Esophagus squamous epithelium (tissue), 4 donors: ENCODE measurements around the gene ATP1A1.

Experiments
- POLR2A ChIP-seq, 4 donors: fragments of 450-650 bp; IDR thresholded peaks; one replicate each; pipeline ENCODE4 v1.6.1; 2017; ENCODE audit warnings: antibody characterized with exemption in 4 of 4, mild to moderate bottlenecking in 4 of 4, moderate library complexity in 3 of 4
- TF ChIP-seq, protein P1 (sequence below), 6 experiments: fragments of 450-650 bp in 4 of 6; fragments of 200-600 bp in 2 of 6; sonication (generic) in 2 of 6; IDR thresholded peaks; one replicate each; pipeline ENCODE4 v1.5.1; 2016 to 2019; ENCODE audit warnings: antibody characterized with exemption in 6 of 6, mild to moderate bottlenecking in 4 of 6, moderate library complexity in 4 of 6

GRCh38 chr1:116370181-116370580, 2.9 kb upstream of the ATP1A1 start:
- TF ChIP-seq, protein P1, sequence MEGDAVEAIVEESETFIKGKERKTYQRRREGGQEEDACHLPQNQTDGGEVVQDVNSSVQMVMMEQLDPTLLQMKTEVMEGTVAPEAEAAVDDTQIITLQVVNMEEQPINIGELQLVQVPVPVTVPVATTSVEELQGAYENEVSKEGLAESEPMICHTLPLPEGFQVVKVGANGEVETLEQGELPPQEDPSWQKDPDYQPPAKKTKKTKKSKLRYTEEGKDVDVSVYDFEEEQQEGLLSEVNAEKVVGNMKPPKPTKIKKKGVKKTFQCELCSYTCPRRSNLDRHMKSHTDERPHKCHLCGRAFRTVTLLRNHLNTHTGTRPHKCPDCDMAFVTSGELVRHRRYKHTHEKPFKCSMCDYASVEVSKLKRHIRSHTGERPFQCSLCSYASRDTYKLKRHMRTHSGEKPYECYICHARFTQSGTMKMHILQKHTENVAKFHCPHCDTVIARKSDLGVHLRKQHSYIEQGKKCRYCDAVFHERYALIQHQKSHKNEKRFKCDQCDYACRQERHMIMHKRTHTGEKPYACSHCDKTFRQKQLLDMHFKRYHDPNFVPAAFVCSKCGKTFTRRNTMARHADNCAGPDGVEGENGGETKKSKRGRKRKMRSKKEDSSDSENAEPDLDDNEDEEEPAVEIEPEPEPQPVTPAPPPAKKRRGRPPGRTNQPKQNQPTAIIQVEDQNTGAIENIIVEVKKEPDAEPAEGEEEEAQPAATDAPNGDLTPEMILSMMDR (IDR thresholded peaks at IDR 0.05), result no peak
- no peak for TF ChIP-seq POLR2A (IDR thresholded peaks at IDR 0.05)
